ENCODE results near the gene PANX2. TPM values are rescaled to one million over a fixed set of nuclear protein-coding genes. Genes with fewer than 3 reads are reported as not detected.

The PANX2 gene
- total RNA-seq, 4 donors from 2014 or later: 0.40 to 0.83 TPM; not detected in 2

DNA sequence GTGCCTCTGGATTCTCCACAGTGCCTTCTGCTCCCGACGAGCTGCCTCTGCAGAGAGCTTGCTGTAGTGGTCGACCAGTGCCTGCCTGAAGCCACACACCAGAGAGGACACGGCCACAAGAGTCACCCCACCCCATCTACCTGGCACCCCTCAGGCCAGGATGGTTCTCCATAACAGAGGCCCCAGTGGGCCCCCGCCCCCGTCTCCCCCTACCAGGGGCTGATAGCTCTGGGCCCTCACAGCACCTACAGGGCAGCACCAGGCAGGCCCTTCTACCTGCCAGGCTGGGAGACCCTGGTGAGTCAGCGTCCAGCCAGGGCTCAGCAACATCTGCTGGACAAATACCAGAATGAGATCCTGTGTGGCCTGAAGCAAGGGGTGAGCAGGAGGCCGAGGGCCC lies 52.0 kb downstream of the PANX2 start:
- intact Hi-C loops (cut with DNase I; ENCODE audit: low total_unique reads): no loop called here
- no peak for DNase-seq
- TF ChIP-seq, protein P1, sequence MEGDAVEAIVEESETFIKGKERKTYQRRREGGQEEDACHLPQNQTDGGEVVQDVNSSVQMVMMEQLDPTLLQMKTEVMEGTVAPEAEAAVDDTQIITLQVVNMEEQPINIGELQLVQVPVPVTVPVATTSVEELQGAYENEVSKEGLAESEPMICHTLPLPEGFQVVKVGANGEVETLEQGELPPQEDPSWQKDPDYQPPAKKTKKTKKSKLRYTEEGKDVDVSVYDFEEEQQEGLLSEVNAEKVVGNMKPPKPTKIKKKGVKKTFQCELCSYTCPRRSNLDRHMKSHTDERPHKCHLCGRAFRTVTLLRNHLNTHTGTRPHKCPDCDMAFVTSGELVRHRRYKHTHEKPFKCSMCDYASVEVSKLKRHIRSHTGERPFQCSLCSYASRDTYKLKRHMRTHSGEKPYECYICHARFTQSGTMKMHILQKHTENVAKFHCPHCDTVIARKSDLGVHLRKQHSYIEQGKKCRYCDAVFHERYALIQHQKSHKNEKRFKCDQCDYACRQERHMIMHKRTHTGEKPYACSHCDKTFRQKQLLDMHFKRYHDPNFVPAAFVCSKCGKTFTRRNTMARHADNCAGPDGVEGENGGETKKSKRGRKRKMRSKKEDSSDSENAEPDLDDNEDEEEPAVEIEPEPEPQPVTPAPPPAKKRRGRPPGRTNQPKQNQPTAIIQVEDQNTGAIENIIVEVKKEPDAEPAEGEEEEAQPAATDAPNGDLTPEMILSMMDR (IDR thresholded peaks at IDR 0.05 in 4 of 5, conservative IDR thresholded peaks at IDR 0.05 in 1 of 5): no peak
- no peak for TF ChIP-seq POLR2A (IDR thresholded peaks at IDR 0.05)

DNA sequence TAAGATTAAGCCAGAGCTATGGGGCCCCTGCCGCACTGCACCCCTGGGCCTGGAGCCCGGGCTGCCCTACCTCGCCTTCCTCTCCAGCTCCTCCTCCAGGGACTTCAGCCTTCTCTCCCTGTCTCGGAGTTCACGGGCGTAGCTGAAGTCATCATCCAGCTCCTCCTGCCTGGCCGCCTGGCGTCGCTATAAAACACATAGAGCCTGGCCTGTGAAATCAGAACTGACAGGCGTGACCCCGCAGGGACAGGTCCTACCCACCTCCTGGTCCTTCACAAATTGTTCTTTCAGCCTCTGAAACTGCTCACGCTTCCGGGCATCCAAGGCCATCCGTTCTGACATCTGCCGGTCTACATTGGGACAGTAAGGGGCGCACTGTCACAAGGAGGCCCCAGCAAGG lies 53.5 kb downstream of the PANX2 start:
- no peak for ATAC-seq

More for the DNA sequence above, 52.0 kb downstream of the PANX2 start:
- no peaks in the 10 kb centered on the region for H3K4me1 ChIP-seq
- H3K9me3 ChIP-seq: no peaks in the 10 kb centered on the region
- H3K27me3 ChIP-seq: no peaks in the 10 kb centered on the region
- in situ Hi-C loops (cut with MboI; ENCODE audit: low sequenced_read_pairs in 4 of 4): no loop called here
- peaks cover 0 to 85% of the 10 kb centered on the region in 2 donors for H3K36me3 ChIP-seq
- no peak for ATAC-seq
- no peak overlapping the region for H3K4me3 ChIP-seq
- H3K27ac ChIP-seq: no peak overlapping the region

DNA sequence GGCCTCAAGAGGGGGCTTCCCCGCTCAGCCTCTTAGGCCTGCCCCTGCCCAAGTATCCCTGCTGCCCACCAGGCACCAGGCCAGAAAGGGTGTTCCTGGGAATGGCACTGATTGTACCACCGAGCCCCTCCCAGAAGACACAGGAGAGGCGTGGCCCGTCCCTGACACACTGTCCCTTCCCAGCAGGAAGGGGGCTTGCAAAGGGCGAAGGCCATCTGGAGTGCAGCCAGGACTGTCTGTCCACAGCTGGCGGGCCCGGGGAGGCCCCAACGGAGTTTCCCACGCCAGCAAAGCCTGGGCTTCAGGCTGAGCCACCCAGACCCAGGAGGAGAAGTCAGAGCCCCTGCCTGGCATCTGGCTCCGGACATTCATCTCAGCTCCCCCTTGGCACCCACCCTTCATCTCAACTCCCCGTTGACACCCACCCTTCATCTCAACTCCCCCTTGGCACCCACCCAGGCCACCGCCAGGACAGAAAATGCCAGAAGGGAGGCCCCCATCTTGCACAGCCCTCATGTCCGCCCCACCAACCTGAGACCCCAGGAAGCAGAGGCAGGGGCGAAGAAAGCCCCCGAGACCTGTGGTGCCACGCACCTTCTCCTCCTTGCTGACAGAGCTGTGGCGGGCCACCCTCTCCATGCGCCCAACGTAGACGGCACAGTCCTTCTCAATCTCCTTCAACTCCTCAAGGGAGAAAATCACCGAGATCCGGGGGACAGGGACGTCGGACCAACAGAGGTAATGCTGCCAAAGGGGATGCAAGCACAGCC lies 54.9 kb downstream of the PANX2 start:
- intact Hi-C loops (cut with DNase I; ENCODE audit: low total_unique reads) (loop anchor here (2.0 kb wide), 1 partner anchor 13 kb away; no protein-coding TSS in a partner anchor), in situ Hi-C loops (cut with MboI; ENCODE audit: low sequenced_read_pairs in 4 of 4) (no loop called here)
- Histone ChIP-seq H3K9me3 (no peaks in the 10 kb centered on the region), H3K4me1 (no peaks in the 10 kb centered on the region), H3K36me3 (peaks cover 0 to 79% of the 10 kb centered on the region in 2 donors), H3K27me3 (no peaks in the 10 kb centered on the region), H3K27ac (no peak overlapping the region), H3K4me3 (no peak overlapping the region)
- DNase-seq: no peak
- TF ChIP-seq POLR2A (IDR thresholded peaks at IDR 0.05): no peak
- TF ChIP-seq, protein P1 (IDR thresholded peaks at IDR 0.05 in 4 of 5, conservative IDR thresholded peaks at IDR 0.05 in 1 of 5): no peak
- ATAC-seq: no peak

More for the DNA sequence above, 53.5 kb downstream of the PANX2 start:
- TF ChIP-seq POLR2A (IDR thresholded peaks at IDR 0.05): no peak
- TF ChIP-seq, protein P1 (IDR thresholded peaks at IDR 0.05 in 4 of 5, conservative IDR thresholded peaks at IDR 0.05 in 1 of 5): no peak
- peaks cover 0 to 78% of the 10 kb centered on the region in 2 donors for H3K36me3 ChIP-seq
- DNase-seq: no peak
- no peaks in the 10 kb centered on the region for H3K4me1 ChIP-seq
- no peaks in the 10 kb centered on the region for H3K9me3 ChIP-seq
- H3K4me3 ChIP-seq: no peak overlapping the region
- in situ Hi-C loops (cut with MboI; ENCODE audit: low sequenced_read_pairs in 4 of 4) (no loop called here), intact Hi-C loops (cut with DNase I; ENCODE audit: low total_unique reads) (loop anchor here (2.0 kb wide), 1 partner anchor 15 kb away; no protein-coding TSS in a partner anchor)
- no peaks in the 10 kb centered on the region for H3K27me3 ChIP-seq
- no peak overlapping the region for H3K27ac ChIP-seq

DNA sequence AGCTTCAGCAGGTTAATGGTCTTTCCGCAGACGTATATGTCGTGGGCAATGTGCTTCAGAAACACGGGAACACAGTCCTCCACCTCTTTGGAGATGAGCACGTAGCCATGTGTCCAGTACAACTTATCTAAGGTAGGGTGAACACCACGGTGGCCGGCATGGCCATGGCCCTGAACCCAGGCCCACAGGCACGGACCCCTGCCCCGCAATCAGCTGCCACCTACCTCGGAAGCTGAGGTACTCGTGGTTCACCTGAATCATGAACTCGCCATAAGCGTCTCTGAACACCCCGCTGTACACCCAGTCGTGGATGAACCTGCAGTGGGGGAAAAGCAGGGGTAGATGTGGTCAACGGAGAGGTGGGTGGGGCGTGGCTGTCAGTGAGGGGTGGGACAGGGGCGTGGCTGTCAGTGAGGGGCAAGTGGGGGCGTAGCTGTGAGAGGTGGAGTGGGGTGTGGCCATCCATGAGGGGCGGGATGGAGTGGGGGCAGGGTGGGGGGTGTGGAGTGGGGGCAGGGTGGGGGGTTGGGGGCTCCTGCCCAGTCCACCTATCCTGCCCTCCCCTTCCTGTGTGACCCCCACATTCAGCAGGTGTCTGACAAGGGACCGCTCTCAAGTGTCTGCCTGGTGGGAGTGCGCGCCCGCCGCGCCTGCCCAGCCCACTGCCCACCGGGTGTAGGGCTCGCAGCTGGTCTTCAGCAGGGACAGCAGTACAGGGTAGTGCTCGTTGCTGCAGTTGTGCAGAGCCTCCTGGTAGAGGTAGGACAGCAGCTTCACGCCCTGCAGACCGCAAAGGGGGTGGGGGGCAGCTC lies 55.7 kb downstream of the PANX2 start:
- H3K27me3 ChIP-seq: no peaks in the 10 kb centered on the region
- no peak for DNase-seq
- no peaks in the 10 kb centered on the region for H3K9me3 ChIP-seq
- peaks cover 0 to 70% of the 10 kb centered on the region in 2 donors for H3K36me3 ChIP-seq
- no peak overlapping the region for H3K27ac ChIP-seq
- intact Hi-C loops (cut with DNase I; ENCODE audit: low total_unique reads) (no loop called here), in situ Hi-C loops (cut with MboI; ENCODE audit: low sequenced_read_pairs in 4 of 4) (no loop called here)
- H3K4me3 ChIP-seq: no peak overlapping the region
- no peak for ATAC-seq
- no peaks in the 10 kb centered on the region for H3K4me1 ChIP-seq
- no peak for TF ChIP-seq POLR2A (IDR thresholded peaks at IDR 0.05)
- TF ChIP-seq, protein P1 (IDR thresholded peaks at IDR 0.05 in 4 of 5, conservative IDR thresholded peaks at IDR 0.05 in 1 of 5): no peak

Data from gastrocnemius medialis (tissue), 4 donors.